ENCODE results near the gene VPS13D.
"Not testable (repeated sequence)": the region's sequence is repeated elsewhere in the genome, so short reads cannot be mapped to it uniquely, and the experiment has no call there.

VPS13D gene

GRCh38 chr1:12448746-12449177, 218.9 kb downstream of the VPS13D start:
- Histone ChIP-seq H3K27ac (ENCODE audit: low read depth, low read length) (peak overlapping the region; percentile 13), H3K9me3 (ENCODE audit: control insufficient read depth in 1 of 2, low read length in 2 of 2) (no peaks in the 10 kb centered on the region), H3K4me1 (ENCODE audit: control insufficient read depth in 1 of 2, insufficient read depth in 2 of 2, low read length in 2 of 2) (peaks cover 29% of the 10 kb centered on the region in 2 donors), H3K27me3 (ENCODE audit: control insufficient read depth in 1 of 2, insufficient read depth in 2 of 2, low read length in 2 of 2) (no peaks in the 10 kb centered on the region), H3K4me3 (ENCODE audit: low read depth in 1 of 2, low read length in 2 of 2) (no peak overlapping the region), H3K9ac (ENCODE audit: low read depth in 1 of 2, low read length in 2 of 2) (no peak overlapping the region), H3K36me3 (ENCODE audit: control insufficient read depth in 1 of 2, insufficient read depth in 2 of 2, low read length in 2 of 2) (peaks cover 5 to 11% of the 10 kb centered on the region in 2 donors)

GRCh38 chr1:12450090-12450755, 220.4 kb downstream of the VPS13D start:
- Histone ChIP-seq H3K9me3 (ENCODE audit: control insufficient read depth in 1 of 2, low read length in 2 of 2) (no peaks in the 10 kb centered on the region), H3K27ac (ENCODE audit: low read depth, low read length) (no peak overlapping the region), H3K9ac (ENCODE audit: low read depth in 1 of 2, low read length in 2 of 2) (no peak overlapping the region), H3K27me3 (ENCODE audit: control insufficient read depth in 1 of 2, insufficient read depth in 2 of 2, low read length in 2 of 2) (no peaks in the 10 kb centered on the region), H3K4me1 (ENCODE audit: control insufficient read depth in 1 of 2, insufficient read depth in 2 of 2, low read length in 2 of 2) (peaks cover 39 to 43% of the 10 kb centered on the region in 2 donors), H3K4me3 (ENCODE audit: low read depth in 1 of 2, low read length in 2 of 2) (no peak overlapping the region), H3K36me3 (ENCODE audit: control insufficient read depth in 1 of 2, insufficient read depth in 2 of 2, low read length in 2 of 2) (peaks cover 5 to 11% of the 10 kb centered on the region in 2 donors)

- Histone ChIP-seq H3K27ac (ENCODE audit: low read depth, low read length) (no peak overlapping the region), H3K9me3 (ENCODE audit: control insufficient read depth in 1 of 2, low read length in 2 of 2) (no peaks in the 10 kb centered on the region), H3K36me3 (ENCODE audit: control insufficient read depth in 1 of 2, insufficient read depth in 2 of 2, low read length in 2 of 2) (peaks cover 5 to 11% of the 10 kb centered on the region in 2 donors), H3K9ac (ENCODE audit: low read depth in 1 of 2, low read length in 2 of 2) (no peak overlapping the region), H3K27me3 (ENCODE audit: control insufficient read depth in 1 of 2, insufficient read depth in 2 of 2, low read length in 2 of 2) (no peaks in the 10 kb centered on the region), H3K4me1 (ENCODE audit: control insufficient read depth in 1 of 2, insufficient read depth in 2 of 2, low read length in 2 of 2) (peaks cover 39 to 43% of the 10 kb centered on the region in 2 donors), H3K4me3 (ENCODE audit: low read depth in 1 of 2, low read length in 2 of 2) (no peak overlapping the region)
These were observed 221.1 kb downstream of the VPS13D start for GRCh38 chr1:12450756-12451559.

GRCh38 chr1:12451560-12451900, 221.7 kb downstream of the VPS13D start:
- Histone ChIP-seq H3K36me3 (ENCODE audit: control insufficient read depth in 1 of 2, insufficient read depth in 2 of 2, low read length in 2 of 2) (peaks cover 5 to 12% of the 10 kb centered on the region in 2 donors), H3K9ac (ENCODE audit: low read depth in 1 of 2, low read length in 2 of 2) (no peak overlapping the region), H3K27ac (ENCODE audit: low read depth, low read length) (no peak overlapping the region), H3K4me1 (ENCODE audit: control insufficient read depth in 1 of 2, insufficient read depth in 2 of 2, low read length in 2 of 2) (peaks cover 39 to 43% of the 10 kb centered on the region in 2 donors), H3K9me3 (ENCODE audit: control insufficient read depth in 1 of 2, low read length in 2 of 2) (no peaks in the 10 kb centered on the region), H3K27me3 (ENCODE audit: control insufficient read depth in 1 of 2, insufficient read depth in 2 of 2, low read length in 2 of 2) (no peaks in the 10 kb centered on the region), H3K4me3 (ENCODE audit: low read depth in 1 of 2, low read length in 2 of 2) (no peak overlapping the region)

- Histone ChIP-seq H3K4me3 (ENCODE audit: low read depth in 1 of 2, low read length in 2 of 2) (no peak overlapping the region), H3K27ac (ENCODE audit: low read depth, low read length) (no peak overlapping the region), H3K9ac (ENCODE audit: low read depth in 1 of 2, low read length in 2 of 2) (no peak overlapping the region), H3K36me3 (ENCODE audit: control insufficient read depth in 1 of 2, insufficient read depth in 2 of 2, low read length in 2 of 2) (peaks cover 8 to 20% of the 10 kb centered on the region in 2 donors), H3K27me3 (ENCODE audit: control insufficient read depth in 1 of 2, insufficient read depth in 2 of 2, low read length in 2 of 2) (no peaks in the 10 kb centered on the region), H3K4me1 (ENCODE audit: control insufficient read depth in 1 of 2, insufficient read depth in 2 of 2, low read length in 2 of 2) (peaks cover 39 to 43% of the 10 kb centered on the region in 2 donors), H3K9me3 (ENCODE audit: control insufficient read depth in 1 of 2, low read length in 2 of 2) (no peaks in the 10 kb centered on the region)
These were observed 222.4 kb downstream of the VPS13D start for GRCh38 chr1:12452262-12452661.

- no peaks in the 10 kb centered on the region for H3K27me3 ChIP-seq (ENCODE audit: control insufficient read depth in 1 of 2, insufficient read depth in 2 of 2, low read length in 2 of 2)
- H3K27ac ChIP-seq (ENCODE audit: low read depth, low read length) = no peak overlapping the region
- peaks cover 28 to 33% of the 10 kb centered on the region in 2 donors for H3K4me1 ChIP-seq (ENCODE audit: control insufficient read depth in 1 of 2, insufficient read depth in 2 of 2, low read length in 2 of 2)
- peaks cover 9 to 30% of the 10 kb centered on the region in 2 donors for H3K36me3 ChIP-seq (ENCODE audit: control insufficient read depth in 1 of 2, insufficient read depth in 2 of 2, low read length in 2 of 2)
- no peak overlapping the region for H3K4me3 ChIP-seq (ENCODE audit: low read depth in 1 of 2, low read length in 2 of 2)
- no peak overlapping the region for H3K9ac ChIP-seq (ENCODE audit: low read depth in 1 of 2, low read length in 2 of 2)
- H3K9me3 ChIP-seq (ENCODE audit: control insufficient read depth in 1 of 2, low read length in 2 of 2) = no peaks in the 10 kb centered on the region
These were observed 223.8 kb downstream of the VPS13D start for GRCh38 chr1:12453400-12454343.

- Histone ChIP-seq H3K27ac (ENCODE audit: low read depth, low read length) (no peak overlapping the region), H3K27me3 (ENCODE audit: control insufficient read depth in 1 of 2, insufficient read depth in 2 of 2, low read length in 2 of 2) (no peaks in the 10 kb centered on the region), H3K9ac (ENCODE audit: low read depth in 1 of 2, low read length in 2 of 2) (no peak overlapping the region), H3K4me1 (ENCODE audit: control insufficient read depth in 1 of 2, insufficient read depth in 2 of 2, low read length in 2 of 2) (peaks cover 23 to 27% of the 10 kb centered on the region in 2 donors), H3K36me3 (ENCODE audit: control insufficient read depth in 1 of 2, insufficient read depth in 2 of 2, low read length in 2 of 2) (peaks cover 9 to 36% of the 10 kb centered on the region in 2 donors), H3K4me3 (ENCODE audit: low read depth in 1 of 2, low read length in 2 of 2) (no peak overlapping the region), H3K9me3 (ENCODE audit: control insufficient read depth in 1 of 2, low read length in 2 of 2) (no peaks in the 10 kb centered on the region)
These were observed 224.9 kb downstream of the VPS13D start for GRCh38 chr1:12454406-12455391.

- H3K27ac ChIP-seq (ENCODE audit: low read depth, low read length); H3K4me3 ChIP-seq (ENCODE audit: low read depth in 1 of 2, low read length in 2 of 2); H3K9ac ChIP-seq (ENCODE audit: low read depth in 1 of 2, low read length in 2 of 2); H3K27me3 ChIP-seq (ENCODE audit: control insufficient read depth in 1 of 2, insufficient read depth in 2 of 2, low read length in 2 of 2); H3K9me3 ChIP-seq (ENCODE audit: control insufficient read depth in 1 of 2, low read length in 2 of 2): not testable (repeated sequence)
- H3K4me1 ChIP-seq (ENCODE audit: control insufficient read depth in 1 of 2, insufficient read depth in 2 of 2, low read length in 2 of 2) = peaks cover 23 to 30% of the 10 kb centered on the region in 2 donors
- peaks cover 10 to 31% of the 10 kb centered on the region in 2 donors for H3K36me3 ChIP-seq (ENCODE audit: control insufficient read depth in 1 of 2, insufficient read depth in 2 of 2, low read length in 2 of 2)
These were observed 226.3 kb downstream of the VPS13D start for GRCh38 chr1:12456081-12456480.

- H3K36me3 ChIP-seq (ENCODE audit: control insufficient read depth in 1 of 2, insufficient read depth in 2 of 2, low read length in 2 of 2) = peaks cover 11 to 31% of the 10 kb centered on the region in 2 donors
- H3K4me1 ChIP-seq (ENCODE audit: control insufficient read depth in 1 of 2, insufficient read depth in 2 of 2, low read length in 2 of 2) = peaks cover 20 to 39% of the 10 kb centered on the region in 2 donors
- no peaks in the 10 kb centered on the region for H3K9me3 ChIP-seq (ENCODE audit: control insufficient read depth in 1 of 2, low read length in 2 of 2)
- no peak overlapping the region for H3K4me3 ChIP-seq (ENCODE audit: low read depth in 1 of 2, low read length in 2 of 2)
- no peak overlapping the region for H3K27ac ChIP-seq (ENCODE audit: low read depth, low read length)
- no peak overlapping the region for H3K9ac ChIP-seq (ENCODE audit: low read depth in 1 of 2, low read length in 2 of 2)
- no peaks in the 10 kb centered on the region for H3K27me3 ChIP-seq (ENCODE audit: control insufficient read depth in 1 of 2, insufficient read depth in 2 of 2, low read length in 2 of 2)
These were observed 227.1 kb downstream of the VPS13D start for GRCh38 chr1:12456979-12457378.
